Stimulated activated naive CD4-positive, alpha-beta T cell treated with Interleukin-2 at 50 U/mL for 16 hours (primary cell): ENCODE results near the gene PNMA6F.

Experiments
- DNase-seq: peaks from one replicate; lab custom pipeline; 2025; lab: John Stamatoyannopoulos, UW

The PNMA6F gene

DNA sequence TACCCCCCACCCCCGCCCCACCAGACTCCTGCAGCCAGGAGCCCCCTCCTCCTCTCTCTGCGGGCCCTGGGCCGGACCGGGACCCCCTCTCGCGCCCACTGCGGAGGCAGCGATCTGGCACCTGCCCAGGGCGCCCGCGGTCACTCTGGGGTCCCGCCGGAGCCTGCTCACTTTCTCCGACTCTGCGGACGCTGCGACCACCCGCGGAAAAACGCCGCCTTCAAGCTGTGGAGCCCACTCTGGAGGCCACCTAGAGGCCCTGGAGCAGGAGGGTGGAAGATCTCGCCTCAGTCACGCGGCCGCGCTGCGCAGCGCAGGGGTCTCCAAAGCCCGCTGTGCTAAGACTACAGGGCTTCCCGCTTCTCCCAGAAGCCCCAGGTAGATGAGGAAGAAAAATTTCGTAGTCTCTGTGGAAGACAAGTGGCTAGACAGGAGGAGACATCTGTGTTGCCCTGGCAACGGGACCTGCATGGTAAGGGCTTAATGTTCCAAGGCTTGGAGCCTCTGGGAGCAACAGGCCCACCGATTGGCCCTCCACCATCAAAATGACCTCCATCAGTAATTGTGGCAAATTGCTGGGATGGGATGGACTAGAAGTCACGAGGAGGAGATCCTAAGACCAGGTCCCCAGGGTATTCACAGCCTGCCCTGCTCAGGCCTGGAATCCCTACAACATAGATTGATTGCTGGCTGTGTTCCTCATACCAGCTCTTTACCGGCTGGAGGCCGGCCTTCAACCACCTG, at the start of gene PNMA6F:
Gene PNMA6F, minus strand, starts transcription at position 387 of the 744 bp plus-strand sequence. CDS start 1,093 bp downstream, outside the sequence.
- DNase-seq, result no peak

DNA sequence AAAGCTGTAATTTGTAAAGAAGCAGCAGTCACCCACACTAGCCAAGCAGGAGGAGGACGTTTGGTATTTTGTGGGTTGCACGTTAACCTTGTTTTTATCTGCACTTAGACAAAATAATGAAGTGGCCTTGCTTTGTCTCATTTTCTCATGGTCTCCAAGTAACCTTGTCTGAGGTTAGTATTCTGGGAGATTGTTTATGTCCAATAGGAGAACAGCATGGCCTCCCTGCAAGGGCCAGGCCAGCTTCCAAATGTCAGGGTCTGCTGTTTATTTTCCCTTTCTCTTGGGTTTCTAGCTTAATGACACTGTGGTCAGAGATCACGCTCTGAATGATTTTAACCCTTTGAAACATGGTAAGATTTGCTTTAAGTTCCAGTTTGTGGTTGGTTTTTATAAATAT, 49.7 kb upstream of the PNMA6F start:
- DNase-seq, result no peak

DNA sequence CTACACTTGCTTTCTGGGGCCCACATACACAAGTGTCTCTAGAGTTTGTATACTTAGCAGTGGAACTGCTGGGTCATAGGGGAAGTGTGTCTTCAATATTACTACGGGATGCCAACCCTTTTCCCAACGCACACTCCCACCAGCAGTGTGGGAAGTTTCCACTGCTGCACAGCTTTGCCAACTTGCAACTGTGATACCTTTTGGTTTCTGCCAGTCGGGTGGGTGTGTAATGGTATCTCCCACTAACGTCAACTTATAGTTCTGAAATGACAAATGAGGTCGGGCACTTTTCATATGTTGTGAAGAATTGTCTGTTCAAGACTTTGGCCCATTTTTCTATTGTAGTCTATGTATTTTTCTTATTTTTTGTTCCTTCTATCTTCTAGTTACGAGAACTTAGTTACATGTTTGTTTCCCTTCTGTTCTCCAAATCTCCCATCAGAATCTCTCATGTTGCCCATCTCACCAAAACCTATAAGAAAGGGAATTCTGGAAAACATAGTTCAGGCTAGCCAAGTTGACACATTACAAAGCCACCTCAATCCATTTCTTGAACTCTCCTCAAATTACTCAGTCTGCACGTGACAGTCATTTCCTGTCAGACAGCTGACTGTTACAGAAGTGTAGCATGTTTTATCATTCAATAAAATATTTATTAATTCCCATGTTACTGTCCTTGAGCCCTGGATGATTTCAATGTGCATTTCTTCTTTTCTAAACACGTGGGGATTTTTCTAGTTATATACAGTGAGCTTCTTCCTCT, 48.9 kb upstream of the PNMA6F start:
- DNase-seq, result no peak

DNA sequence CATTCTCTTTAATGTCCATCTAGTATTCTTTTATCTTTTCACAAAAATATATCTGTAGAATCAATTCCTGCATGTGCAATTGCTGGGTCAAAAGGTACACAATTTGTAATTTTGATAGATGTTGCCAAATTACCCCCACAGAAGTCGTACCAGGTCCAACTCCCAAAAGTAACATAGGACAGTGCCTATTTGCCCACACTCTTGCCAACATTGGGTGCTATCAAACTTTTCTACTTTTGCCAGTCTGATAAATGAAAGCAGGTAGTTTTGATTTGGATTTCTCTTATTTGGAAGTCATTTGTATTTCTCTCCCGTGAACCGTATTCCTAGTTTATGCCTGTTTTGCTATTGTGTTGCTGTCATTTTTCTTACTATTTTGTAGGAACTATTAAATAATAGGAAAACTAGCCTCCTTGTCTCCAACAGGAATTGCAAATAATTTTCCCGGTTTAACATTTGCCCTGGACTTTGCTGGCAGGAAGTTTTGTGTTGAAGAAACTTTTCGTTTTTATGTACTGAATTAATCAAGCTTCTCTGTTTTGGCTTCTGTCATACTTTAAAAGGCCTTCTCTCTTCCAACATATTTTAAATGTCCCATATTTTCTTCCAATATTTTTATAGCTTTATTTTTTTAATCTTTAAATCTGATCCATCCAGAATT, 45.4 kb upstream of the PNMA6F start:
- DNase-seq, result no peak

DNA sequence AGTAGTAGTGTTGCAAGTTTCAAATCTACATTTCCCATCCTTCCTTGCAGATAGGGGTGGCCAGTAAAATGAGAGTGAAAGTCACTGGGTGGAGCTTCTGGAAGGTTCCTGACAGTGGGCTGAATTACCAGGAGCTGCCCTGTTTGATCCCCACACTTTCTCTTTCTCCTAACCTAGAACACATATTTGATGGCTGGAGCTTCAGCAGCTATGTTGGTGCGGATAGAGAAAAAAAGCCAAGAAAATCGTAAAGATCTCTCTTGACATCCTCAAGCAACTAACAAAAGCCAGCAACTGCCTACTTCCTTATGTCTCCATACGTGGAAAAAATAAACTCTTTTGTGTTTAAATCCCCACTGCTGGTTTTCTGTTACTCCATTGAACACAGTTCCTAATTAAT, 44.6 kb upstream of the PNMA6F start:
- no peak for DNase-seq

DNA sequence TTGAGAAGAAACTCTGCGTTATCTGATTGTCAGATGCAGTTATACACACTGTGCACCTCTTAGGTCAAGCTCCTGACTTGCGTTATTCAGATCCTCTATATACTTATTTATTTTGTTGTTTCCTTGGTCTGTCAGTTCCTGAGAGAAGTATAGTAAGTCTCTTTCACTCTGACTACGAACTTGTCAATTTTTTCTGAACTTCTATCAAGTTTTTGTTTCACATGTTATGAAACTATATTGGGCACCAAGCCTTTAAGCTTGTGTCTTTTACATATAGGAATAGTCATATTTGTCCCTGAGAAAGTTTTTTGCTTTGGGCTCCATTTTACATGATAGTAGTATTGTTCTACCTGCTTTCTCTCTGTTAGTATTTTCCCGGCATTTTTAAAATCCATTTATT, 44.1 kb upstream of the PNMA6F start:
- DNase-seq, result no peak

DNA sequence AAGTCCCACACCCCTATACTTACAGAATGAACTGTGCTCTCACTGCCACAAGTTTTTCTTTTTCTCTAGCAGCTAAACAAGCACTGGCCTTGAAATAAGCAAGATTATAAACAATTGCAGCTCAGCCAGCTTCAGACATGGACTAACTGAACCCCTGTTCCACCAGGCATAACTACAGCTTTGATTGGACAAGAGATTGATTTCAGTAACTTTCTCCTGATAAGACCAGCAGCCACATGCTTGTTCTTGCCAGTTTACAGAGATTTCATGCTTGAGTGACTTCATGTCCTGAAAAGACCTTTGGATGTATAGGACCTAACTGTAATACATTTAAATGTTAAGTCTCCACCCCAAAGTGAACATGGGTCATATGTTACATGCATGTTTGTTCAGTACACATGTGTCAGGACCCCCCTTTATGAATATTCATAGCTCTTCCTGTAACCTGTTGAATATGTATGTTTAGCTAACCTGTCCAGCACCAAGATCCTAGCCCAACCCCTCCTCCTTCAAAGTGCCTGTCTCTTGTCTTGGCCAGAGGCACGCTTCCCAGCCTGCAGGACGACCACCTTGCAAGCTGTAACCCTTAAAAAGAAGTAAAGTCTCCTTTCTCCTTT, 40.3 kb upstream of the PNMA6F start:
- DNase-seq, result no peak

DNA sequence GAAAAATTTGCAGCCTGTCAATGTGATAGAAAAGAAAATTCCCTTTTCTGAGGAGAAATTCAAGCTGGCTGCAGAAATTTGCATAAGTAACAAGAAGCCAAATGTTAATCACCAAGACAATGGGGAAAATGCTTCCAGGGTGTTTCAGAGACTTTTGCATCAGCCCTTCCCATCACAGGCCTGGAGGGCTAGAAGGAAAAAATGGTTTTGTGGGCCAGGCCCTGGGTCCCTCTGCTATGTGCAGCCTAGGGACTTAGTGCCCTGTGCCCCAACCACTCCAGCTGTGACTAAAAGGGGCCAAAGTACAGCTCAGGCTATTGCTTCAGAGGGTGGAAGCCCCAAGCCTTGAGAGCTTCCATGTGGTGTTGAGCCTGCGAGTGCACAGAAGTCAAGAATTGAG, 36.3 kb upstream of the PNMA6F start:
- no peak for DNase-seq

DNA sequence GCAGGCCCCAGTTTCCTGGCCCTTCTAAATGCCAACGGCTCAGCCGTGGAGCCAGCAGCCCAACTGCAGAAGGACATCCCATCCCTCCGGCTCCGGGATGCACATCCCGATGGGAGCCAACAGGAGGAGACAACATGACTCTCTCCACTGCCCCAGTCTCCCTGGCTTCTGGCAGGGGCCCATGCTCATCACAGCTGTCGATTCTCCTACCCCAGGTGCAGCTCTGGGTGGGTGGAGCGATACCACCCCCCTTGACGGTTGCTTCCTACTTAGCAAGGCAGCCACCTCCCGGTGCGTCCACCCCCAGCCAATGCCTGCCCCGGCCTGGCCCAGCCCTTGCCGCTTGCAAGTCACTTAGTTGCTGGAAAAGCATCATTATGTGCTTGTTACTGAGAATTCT, 31.8 kb upstream of the PNMA6F start:
- no peak for DNase-seq

DNA sequence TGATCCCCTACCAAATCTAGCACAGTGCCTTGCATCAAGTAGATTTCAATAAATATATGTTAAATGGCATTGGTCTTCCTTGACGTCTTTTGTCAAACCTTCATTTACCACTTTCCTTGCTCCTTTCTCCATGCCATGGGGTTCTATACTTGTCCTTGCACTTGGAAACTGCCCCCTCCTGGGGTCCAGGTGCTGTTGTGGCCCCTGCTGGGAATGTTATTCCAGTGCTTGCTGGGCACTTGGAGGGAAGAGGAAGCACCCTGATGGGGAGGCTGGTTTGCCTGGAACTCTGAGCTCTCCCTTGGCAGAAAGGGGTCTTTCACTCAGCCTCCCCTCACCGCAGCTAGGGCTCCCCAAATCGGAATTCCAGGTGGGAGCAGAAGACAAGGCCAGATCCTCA, 31.3 kb upstream of the PNMA6F start:
- no peak for DNase-seq

DNA sequence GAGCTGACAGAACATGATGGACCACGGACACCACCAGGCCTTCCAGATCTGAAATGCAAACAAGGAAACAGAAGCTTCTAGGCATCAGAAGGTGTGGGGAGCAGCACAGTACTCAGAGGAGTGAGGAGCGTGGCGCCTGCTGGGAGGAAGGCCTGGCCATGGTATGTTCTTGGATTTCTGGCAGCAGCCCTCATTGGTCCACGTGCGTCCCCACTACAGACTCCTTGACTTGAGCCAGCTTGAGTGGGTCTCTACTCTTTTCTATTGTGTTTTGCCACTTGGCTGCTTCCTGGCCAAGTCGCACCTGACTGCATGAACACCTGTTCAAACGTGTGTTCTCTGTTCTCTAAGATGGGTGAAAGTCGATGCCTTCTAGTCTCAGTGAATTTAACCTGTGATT, 30.4 kb upstream of the PNMA6F start:
- DNase-seq, result no peak

DNA sequence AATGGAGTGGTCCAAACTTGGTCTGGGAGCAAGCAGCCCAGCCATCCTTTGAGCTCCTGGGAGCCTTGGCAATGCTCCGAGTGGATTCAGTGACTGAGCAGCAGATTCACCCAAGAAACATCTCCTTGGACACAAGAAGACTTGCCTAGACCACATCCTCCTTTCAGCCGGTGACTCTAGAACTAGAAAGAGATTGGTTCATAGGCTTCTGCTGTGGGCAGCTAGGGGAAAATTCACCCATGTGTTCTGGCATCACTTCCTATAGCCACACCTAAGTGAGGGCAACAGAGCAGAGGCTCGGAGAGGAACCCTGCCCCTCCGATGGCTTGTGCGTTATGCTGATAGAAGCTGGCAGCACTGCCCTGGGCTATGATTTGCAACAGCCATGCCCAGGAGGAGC, 28.4 kb upstream of the PNMA6F start:
- no peak for DNase-seq

DNA sequence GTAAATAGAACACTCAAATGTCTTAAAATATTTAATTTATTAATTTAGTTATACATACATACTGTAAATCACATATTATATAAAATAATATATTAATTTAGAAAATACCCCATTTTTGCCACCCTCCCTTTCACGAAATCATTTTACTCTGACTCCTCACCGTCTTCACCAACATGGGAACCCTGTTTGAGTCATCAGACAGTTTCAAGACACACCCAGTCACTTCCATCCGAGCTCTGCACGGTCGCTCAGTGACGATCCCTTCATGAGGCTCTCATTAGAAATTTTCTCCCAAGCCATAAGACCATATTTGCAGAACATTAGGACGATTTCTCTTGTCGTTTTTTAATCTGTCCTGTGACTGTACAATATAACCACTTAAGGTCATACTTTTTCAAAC, 26.9 kb upstream of the PNMA6F start:
- DNase-seq, result no peak

DNA sequence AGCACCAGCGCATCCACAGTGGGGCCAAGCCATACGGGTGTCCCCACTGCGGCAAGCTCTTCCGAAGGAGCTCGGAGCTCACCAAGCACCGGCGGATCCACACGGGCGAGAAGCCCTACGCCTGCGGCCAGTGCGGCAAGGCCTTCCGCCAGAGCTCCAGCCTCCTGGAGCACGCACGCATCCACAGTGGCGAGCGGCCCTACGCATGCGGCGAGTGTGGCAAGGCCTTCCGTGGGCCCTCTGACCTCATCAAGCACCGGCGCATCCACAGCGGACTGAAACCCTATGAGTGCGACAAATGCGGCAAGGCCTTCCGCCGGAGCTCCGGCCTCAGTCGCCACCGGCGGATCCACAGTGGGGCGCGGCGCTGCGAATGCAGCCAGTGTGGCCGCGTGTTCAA, 26.0 kb upstream of the PNMA6F start:
- DNase-seq, result no peak

DNA sequence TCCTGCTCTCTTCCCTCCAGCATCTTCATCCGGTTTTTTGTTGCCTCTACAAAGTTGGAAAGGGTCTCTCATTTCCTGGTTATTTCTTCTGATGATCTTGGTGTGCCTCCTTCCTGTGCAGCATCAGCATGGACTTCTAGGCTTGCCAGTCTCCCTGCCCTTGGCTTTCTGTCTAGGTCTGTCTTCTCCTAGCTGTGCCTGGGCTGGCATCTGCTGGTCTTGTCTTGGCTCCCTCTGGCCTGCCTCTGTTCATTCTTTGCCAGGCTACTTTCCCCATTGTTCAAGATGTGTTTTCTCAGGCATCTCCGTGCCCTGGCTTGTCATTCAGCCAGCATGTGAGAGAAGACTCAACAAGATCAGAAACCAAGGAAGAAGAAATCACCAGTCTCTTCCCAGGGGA, 22.1 kb upstream of the PNMA6F start:
- DNase-seq, result no peak

DNA sequence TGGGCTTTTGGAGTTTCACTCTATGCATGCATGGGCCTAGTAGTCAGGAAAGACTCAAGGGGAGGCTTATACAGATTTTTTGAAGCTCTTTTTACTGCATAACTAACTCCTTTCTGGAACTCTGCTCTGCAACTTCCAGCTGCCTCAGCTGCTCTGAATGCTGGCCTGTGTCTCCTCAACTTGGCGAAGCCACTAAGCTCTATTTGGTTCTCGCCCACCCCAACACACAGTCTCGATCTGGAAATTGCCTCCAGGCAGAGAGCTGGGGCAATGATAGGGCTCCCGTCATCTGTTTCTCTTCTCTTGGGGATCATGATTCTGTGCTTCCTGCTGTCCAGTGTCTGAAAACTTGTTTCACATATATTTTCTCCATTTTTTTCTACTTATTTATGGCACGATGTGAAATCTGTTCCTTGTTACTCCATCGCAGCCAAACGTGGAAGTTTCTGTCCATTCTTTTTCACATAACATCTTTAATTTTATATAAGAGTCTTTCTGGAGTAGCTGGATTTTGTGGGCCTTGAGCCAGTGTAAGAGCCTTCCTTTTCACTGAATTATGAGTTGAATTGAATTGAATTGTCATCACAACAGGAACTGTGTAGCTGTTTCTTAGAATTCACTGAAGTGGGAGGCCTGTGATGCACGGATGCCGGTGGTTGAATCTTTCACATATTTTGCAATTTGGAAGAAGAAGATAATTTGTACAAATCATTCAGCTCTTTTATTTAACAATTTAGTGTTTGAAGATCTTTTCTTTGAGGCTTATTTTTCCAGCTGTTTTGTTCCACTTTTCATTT, 21.4 kb upstream of the PNMA6F start:
- no peak for DNase-seq

DNA sequence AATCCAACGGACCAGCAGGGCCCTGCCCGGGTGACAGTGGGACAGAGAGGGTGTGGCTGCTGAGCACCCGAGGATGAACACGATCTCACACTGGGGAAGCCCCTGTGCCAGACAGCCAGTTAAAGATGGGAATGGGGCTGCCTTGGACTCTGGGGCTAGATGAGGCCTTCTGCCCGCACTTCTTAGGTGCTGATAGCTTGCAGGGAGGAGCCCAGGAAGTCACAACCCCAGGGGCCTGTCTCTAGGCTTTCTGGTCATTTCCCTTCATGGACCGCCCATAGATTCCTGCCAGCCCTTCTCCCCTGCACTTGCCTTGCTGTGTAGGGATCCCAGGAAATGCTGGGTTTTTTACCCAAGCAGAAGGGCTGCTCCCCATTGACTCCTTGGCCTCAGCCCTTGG, 18.5 kb upstream of the PNMA6F start:
- no peak for DNase-seq

DNA sequence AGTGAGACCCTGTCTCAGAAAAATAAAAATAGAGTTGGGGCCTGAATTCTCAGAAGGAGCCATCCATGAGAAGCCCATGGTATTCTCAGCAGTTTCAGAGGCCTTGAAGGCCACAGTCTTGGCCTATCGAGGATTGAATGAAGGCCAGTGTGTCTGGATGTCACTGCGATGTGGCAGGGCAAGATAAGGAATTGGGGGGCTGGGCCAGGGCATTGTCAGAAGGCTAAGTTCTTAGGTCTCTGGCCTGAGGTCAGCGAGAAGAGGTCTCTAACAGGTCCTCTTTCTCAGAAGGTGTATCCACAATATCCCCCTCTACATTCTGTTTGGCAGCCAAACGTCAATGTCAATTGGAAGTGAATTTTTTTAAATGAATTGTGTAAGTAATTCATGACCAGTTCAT, 18.1 kb upstream of the PNMA6F start:
- no peak for DNase-seq

DNA sequence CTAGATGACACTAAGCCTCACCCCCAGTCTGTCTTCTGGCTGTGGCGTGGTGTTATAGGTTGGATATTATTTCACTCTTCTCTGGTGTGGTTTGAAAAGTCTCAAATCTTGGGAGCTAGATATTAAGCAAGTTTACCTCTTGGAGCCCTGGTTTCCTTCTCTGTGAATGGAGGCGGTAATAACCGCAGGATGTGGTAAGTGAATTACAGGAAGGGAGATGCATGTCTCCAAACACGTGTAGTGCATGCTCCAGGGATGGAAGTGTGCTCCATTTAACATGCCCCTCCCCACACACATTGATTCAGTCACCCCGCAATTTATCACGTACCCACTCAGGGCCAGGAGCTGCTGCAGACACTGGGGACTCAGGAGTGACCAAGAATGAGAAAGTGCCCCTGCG, 17.3 kb upstream of the PNMA6F start:
- DNase-seq, result no peak

DNA sequence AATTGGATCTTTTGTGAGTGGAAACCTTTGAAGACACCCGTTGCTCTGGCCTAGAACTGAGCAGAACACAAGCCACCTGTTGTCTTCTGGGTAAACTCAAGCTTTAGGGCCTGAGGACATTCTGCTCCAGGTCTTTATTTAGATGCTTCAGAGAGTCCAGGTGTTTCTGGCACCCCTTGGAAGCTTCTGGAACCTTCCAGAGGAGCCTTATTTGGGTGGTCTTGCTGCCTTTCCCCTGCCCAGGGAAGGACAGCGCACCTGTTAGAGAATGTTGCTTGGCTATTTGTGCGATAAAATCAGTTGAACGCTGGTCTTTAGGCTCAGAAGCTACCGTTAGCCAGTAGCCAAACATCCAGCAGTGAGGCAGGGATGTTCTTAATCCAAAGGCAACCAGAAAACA, 15.4 kb upstream of the PNMA6F start:
- no peak for DNase-seq

DNA sequence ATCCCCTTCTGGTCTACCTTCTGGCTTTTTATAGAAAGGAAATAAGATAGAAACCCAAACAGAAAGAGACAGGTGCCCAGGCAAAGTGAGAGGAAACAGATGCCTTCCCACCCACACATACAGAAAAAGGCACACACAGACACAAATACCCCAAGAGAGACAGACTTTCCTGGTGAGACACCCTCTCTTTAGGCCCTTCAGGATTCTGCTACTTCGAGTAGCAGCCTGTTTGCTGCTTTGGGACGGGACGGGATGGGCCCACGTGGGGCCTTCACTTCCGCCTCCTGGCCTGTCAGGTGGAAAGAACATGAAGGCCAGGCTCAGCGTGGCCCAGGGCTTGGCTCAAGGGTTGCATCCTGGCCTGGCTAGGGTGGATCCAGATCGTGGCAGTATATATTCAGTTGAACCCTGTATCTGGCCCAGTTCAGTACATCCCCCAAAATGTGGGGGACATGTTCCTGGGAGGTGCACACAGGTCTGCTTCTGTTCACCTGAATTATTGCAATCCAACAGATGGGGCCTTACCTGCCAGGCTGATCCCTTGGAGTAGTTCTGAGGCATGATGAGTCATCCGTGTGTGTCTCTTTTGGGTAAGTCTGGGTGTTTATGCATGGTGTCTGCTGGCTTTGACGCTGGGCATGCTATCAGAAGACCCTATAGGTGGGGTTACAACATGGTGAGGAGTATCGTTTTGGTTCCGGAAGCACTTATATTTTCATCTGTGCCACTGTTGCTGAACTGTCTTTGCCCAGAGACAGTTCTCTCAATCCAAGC, 14.7 kb upstream of the PNMA6F start:
- DNase-seq, result no peak
